Medulla oblongata (tissue), 1 donor: Measurements from ENCODE around the gene EHD1.
"Not testable (repeated sequence)": the region's sequence is repeated elsewhere in the genome, so short reads cannot be mapped to it uniquely, and the experiment has no call there.

Source experiments
- DNase-seq: peaks from one replicate; pipeline ENCODE4 v3.0.0-alpha.2; 2015; ENCODE audit errors: extremely low spot score

Gene EHD1

DNA sequence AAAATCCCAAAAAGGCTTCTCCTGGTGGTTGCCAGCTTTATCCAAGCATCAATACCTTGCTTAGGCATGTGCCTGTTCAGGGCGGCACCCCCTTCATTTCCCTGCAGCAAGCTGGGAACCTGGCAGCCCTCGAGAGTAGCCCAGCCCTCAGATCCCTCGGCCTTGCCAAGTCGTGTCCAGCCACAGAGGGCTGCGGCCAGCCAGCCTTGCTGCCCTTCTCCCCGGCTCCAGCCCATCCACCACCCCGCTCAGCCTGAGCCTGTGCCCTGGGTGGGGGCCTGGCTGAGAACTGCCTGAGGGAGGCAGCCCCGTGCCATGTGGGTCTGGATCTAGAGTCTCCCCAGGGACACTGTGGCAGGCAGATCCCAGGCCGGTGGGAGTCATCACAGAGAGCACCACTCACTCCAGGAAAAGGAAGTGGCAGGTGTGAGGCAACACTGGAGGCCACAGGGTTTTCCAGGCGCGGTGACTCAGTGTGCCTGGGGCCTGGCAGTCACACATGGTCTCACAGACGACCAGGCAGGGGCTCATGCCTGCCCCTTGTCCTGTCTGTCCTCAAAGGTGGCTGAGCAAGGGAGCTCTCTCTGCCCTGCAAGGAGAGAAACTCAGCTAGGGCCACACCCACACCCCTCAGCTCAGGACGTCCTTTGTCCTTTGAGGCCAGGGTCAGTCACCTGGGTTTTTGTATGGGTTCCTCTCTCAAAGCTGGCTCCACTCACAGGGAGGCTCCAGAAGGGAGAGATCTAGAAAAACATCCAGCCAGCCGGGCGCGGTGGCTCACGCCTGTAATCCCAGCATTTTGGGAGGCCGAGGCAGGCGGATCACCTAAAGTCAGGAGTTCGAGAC, 21.8 kb downstream of the EHD1 start:
- peak; percentile 55 for DNase-seq

DNA sequence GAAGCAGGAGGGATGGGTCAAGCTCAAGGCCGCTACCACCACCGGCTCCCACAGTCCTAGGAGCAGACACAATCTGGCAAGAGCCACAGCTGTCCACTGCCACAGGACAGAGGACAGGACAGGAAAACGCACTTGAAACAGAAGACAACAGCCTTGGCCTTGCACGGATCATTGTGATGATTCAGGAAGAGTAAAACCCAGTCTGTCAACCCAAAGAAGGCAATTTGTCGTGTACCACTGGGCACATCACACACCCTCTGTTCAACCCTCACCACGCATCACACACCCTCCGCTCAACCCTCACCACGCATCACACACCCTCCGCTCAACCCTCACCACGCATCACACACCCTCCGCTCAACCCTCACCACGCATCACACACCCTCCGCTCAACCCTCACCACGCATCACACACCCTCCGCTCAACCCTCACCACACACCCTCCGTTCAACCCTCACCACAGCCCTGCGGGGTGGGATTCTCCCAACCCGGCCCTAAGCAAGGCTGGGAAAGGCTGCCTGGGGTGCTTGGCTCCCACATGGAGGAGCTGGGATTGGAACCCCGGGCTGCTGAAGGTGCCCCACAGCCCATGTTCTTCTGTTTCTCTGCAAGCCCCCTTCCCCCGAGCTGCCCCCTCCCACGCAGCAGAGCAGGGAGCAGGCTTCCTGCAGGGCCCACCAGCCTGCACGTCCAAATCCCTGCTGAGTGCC, 22.7 kb downstream of the EHD1 start:
- DNase-seq = no peak

DNA sequence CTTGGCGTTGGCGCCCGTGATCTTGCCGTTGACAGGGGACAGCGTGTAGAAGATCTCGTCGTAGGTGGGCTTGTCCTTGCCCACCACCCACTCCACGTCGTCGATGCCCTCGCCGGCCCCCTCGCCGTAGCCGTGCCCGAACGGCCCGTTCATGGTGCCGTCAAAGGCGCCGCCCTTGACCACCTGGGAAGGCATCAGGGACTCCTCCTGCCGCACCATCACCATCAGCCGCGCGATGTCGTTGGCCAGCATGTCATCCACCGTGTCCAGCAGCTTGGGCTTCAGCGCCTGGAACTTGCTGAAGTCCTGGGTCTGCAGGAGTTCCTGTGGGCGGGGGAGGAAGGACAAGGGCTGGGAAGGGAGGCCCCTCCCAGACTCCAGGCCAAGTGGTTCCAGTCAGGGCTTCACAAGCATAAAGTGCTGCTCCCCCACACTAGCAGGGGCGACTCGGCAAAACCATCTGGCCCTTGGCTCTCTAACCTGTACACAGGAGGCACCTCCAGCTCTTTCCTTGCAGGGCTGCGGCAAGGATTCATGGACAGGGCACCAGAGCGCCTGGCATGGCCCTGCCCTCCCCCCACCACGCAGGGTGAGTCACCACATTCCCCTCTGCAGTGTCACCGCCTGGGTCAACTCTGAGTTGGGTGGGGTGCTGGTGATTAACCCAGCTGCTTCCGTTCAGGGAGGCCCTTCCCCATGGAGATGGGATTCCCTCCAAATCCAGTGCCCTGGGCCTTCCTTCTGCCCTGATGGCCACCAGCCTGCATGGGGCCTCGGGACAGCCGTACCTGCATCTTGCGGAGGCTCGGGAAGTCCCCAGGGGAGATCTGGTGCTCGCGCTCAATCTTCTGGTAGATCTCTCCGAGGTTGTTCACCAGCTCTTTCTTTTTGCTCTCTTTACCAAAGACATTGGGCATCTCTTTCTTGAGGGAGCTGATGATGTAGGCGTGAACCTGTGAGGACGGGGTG, 23.6 kb downstream of the EHD1 start:
- DNase-seq = no peak

DNA sequence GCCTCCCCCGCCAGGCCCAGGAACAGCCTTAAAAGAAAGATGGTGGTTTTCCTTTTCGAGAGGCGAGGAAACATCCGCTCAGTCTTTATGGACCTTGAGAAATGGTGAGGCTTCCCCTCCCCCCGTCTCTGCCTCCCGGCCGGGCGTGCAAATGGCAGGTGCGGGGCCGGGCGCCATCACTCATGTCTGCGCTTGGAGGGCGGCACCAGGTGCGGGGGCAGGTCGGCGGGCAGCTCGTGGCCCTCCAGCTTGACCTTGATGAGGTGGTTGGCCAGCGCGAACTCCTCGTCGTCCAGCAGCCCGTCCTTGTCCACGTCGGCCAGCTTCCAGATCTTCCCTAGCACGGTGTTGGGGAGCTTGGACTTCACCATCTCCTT, 24.3 kb downstream of the EHD1 start:
- DNase-seq = no peak

DNA sequence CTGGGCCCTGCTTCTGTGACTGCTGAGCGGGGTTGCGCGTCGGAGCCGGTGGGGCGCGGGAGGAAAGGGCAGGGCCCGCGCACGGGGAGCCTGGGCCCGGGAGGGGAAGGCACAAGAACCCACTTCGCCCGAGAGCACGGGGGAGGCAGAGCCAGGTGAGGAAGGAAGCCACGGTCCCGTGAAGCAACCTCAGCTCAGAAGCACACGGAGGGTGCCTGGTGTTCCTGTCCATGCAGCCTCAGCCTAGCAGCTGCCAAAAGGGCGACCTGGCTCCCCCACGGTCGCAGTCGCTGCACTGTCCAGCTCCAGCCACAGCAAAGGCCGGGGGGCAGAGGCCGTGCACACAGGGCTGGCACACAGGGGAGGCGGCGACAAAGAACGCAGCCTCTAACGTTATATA, 24.7 kb downstream of the EHD1 start:
- no peak for DNase-seq

DNA sequence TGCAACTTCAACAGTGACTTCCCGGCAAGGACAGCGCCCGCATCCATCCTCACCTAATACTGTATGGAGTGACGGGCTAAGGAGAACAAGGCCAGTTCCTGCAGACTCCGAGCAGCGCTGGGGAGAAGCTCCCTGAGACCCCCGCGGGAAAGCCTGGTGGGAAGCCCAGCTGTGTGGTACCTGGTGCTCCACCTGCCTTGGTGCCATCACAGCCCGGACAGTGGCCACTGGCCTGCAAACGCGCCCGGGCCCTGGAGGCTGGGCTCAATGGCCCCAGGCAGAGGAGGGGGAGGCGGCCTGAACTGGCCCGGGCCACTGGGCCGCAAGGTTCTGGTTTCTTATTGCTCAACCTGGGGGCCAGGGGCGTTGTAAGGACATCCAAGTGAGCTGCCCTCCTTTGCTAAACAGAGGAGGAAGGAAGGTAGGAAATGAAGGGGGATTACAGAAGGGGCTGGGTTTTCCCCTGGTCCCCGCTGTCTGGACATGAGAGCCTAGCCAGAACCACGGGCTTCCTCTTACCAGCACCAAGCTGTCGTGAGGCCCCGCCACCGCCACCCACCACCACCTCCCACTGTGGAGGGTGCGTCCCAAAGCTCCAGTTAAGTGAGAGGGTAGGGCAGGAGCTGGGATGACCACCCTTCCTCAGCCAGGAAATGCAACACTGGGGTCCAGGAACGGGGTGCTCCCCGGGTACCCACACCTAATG, 25.5 kb downstream of the EHD1 start:
- DNase-seq = no peak

DNA sequence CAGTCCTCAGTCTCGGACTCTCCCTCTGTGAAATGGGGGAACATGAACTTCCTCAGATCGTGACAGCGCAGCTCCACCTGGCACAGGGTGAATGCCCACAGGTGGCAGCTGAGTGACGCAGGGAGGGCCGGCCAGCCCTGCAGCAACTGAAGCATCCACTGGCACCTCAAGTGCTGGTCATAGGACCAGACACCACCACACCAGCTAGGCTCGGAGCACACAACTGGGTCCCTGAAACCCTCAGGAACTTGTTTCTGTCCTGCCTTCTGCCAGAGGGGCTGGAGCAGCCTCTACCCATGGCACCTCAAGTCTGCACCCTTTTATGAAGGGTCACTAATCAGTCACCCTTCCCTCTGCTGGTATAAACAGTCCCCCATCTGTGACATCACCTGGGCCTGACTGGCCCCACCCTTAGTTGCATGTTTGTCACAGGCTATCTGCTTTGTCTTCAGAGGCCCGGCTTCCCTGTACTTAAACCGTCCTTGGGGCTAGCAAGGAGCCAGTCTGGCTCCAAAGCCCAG, 26.5 kb downstream of the EHD1 start:
- no peak for DNase-seq

DNA sequence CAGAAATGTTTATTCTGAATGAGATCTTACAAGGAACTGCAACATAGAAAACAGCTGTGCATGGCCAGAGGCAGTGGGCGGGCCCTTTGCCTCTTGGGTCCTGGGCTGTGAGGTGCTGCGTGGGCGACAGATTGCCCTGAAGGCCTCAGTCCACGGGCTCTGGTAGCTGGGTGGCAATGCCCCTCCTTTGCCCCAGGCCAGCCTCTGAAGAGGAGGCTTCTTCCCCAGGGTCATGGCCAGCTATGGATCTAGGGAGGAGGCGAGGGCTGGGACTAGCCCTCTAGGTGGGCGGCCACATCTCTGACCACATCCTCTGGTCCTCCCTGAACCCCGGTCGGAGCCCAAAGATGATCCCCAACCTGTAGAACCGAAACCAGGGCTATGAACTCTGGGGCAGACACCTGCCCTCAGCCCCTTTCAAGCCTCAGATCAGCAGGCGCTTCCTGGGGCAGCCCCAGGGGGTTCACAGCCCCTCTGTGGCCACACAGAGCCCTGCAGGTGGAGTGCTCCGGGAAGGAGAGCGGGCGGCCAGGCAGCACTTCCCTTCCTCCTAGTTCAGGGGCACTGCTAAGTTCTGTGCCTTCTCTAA, 27.3 kb downstream of the EHD1 start:
- DNase-seq = no peak

DNA sequence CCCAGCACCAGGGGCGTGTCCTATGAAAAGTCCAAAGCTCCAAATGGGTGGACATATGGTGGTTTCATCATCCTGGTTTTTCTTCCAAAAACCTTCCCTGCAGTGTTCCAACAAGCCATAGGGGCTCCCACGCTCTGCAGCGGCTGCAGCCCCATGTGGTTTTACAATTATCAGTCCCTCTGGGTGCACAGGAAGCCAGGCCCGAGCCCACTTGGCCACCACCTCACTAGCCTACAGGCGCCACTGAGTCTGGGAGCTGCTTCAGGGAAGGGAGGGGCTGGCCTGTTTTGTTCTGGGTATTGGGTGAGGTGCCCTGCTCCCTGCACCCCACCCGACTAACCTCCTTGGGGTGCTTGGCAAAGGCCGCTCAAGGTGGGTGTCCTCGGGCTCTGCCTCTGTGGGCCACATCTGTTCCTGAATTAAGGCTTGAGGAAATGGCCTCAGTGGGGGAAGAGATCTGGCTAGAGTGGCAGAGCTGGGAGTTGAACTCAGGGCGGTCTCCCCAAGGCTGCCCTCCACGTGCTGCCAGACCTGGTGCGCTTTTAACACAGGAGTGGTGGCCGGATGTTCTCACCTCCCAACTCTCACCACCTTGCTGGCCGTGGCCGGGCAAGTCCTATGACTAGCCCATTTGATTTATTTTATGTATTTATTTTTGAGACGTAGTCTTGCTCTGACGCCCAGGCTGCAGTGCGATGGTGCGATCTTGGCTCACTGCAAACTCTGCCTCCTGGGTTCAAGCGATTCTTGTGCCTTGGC, 28.6 kb downstream of the EHD1 start:
- no peak for DNase-seq

DNA sequence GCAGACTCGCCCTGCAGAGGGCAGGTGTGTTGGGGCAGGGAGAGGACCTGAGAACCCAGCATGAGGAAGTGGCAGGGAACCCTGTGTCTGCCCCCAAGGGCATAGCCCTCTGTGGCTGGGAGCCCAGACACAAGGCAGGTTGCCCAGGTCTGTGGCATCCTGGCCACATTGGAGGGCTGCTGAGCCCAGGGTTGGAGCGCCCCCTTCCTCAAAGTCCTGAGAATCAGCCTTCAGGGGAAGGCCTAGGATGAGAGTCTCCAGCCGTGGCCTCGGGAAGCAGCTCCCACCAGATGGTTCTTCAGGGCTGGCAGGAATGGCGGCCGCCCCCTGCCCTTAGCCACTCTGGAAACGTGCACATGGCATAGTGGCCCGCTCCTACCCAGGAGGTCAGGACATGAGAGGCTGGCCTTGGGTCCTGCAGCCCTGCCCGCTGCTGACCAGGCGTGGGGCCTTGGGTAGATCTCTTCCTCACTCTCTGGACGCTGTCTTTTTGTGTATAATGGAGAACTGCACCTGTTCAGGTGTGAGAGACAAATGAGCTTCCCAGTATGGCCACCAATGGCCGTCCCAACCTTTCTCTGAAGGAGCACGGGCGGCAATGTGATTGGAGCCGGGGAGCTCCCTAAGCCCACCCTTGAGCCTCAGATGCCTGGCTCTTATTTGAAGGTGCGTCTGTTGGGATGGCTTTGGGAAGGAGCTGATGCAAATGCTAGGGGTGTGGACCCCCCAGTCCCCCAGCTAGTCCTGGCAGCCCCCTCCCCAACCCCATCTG, 29.4 kb downstream of the EHD1 start:
- no peak for DNase-seq

DNA sequence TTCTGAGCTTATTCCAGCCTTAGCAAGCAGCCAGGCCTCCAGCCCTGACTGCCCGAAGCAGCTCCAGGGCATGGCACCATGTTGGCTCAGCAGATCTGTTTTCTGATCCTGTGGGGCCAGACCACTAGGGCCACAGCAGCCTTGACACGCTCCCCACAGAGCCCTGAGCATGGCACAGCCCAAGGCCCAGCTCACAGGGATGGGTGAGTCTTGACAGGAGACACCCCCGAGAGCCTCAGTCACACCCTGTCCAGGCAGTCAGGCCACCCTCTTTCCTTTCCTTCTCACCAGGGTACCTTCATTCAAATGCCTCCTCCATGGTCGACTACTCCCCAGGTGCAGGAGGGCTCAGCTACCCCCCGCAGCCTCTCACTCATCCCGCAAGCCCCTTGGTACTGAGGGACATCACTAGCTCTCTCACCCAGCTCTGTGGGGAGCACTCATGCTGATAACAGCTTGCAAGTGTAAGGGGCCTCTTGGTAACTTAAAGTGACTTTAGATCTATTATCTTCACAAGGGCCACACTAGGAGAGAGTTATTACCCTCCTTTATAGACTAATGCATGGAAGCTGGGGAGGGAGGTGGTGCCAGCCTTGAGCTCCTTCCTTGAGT, 30.1 kb downstream of the EHD1 start:
- no peak for DNase-seq

DNA sequence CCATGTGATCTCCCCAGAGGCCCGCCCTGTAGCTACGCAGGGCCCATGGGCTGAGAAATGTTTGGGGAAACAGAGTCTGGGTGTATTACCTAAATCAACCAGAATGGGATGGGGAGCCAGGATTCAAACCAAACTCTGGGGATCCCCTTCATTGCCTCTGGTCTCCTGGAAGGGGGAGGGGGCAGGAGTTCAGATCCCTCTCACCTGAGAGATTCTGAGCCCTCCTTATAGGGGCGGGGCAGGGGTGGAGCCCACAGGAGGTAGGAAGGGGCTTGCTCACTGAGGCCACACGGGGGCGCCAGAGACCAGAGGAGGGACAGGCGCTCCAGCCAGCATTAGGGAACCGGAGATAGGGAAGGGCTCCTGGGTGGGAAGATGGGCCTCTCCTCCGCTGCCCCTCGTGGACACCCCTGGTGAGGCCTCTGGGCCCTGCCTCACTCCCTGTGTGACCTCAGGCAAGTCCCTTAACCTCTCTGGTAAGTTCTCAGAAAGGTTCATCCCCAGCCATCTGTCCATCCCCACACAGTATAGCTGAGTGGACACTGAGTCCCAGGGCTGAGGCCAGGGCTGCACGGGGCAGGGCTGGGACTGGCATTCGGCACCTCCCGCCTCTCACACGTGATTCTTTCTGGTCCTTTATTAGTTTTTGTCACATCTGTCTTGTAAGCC, 31.3 kb downstream of the EHD1 start:
- peak; percentile 95 for DNase-seq

DNA sequence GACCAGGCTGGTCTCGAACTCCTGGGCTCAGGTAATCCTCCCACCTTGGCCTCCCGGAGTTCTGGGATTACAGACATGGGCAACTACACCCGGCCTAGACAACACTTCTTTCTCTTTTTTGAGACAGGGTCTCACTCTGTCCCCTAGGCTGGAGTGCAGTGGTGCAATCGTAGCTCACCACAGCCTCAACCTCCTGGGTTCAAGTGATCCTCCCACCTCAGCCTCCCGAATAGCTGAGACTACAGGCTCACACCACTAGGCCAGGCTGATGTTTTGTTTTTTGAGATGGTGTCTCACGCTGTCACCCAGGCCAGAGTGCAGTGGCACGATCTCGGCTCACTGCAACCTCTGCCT, 32.7 kb downstream of the EHD1 start:
- not testable (repeated sequence) for DNase-seq

DNA sequence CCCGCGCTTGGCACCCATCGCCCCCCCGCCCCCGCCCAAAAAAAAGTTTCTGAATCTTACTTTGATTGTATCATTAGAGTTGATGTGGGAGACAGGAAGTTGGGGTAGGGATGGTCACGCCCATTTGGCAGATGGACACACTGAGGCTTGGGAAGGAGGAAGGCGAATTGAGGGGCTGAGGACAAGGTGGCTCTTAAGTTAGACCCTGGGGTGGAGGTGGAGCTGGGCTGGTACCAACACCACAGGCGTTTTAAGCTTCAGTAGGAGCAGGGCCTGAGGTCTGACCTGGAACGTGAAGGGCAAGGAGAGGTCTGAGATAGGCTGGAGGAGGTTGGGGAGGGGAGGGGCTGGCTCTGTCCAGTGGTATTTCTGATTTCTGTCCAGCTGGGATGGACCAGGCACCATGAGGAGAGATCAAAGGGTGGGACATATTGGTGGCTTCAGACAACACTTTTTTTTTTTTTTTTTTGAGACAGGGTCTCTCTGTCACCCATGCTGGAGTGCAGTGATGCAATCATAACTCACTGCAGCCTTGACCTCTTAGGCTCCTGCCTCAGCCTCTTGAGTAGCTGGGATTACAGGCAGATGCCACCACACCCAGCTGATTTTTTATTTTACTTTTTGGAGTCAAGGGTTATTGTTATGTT, 33.2 kb downstream of the EHD1 start:
- no peak for DNase-seq

DNA sequence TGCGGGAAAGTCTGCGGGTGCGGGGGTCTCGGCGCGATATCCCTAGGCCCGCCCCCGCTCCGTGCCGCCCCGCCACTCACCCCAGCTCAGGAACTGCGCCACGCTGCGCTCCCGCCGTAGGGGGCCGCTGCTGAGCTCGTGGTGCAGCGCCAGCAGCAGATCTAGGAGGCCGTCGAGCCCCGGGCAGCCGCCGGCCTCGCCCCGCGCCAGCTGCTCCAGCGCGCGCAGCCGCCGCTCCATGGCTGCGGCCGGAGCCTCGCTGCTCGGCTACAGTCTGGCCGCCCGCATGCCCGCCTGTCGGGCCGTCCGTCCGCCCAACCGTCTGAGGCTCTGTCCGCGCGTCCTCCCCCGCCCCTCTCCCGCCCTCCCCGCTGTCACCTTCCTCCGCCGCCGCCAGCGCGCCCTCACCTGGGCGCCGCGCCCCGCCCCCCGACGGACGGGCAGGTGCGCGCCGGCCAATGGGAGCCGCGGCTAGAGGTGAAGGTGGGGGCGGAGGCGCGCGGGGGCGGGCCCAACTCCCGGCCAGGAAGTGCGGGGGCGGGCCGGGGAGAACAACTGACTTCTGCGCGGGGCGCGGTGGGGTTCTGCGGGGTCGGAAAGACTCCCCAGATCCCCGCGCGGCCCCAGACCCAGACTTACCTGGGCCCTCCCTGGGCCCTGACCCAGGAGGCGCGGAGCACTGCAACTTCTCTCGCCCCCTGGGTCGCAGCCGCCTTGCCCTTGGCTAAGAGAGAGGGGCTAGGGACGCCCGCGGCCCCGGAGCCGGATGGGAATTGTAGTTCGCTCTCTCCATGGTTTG, 33.9 kb downstream of the EHD1 start, which contains the start of gene CDC42BPG:
Gene CDC42BPG, minus strand, starts transcription at position 324 of the 799 bp plus-strand sequence. Its CDS starts 84 bp downstream, at position 240.
- DNase-seq = no peak

DNA sequence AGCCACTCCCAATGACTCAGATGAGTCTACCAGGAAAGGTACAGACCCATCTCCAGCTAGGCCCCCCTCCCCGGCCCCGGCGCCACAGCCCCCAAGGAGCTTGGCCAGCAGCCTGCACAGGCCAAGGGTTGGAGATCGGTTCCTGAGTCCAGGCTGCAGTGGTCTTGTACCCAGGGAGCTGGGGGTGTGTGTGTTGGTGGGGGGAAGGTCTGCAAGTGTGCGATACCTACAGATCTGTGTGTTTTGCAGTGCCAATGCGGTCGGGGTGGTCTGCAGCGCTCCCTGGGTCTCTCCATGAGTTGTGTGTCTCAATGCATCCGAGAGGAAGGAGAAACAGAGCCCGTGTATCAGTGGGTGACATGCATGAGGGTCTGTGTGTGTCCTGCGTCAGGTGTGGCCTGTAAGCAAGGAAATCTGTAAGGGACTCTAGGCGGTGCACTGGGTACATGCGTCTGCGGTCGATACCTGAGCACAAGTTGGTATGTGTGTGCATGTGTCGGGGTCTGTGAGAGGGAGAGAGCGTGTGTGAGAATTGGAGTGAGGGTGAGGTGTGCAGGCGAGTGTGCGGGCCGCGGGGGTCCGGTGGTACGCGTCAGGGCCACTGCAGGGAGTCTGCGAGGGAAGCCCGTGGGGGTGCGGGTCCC, 34.6 kb downstream of the EHD1 start:
- DNase-seq = no peak
